Measurements from ENCODE around the gene RBBP8.

DNA sequence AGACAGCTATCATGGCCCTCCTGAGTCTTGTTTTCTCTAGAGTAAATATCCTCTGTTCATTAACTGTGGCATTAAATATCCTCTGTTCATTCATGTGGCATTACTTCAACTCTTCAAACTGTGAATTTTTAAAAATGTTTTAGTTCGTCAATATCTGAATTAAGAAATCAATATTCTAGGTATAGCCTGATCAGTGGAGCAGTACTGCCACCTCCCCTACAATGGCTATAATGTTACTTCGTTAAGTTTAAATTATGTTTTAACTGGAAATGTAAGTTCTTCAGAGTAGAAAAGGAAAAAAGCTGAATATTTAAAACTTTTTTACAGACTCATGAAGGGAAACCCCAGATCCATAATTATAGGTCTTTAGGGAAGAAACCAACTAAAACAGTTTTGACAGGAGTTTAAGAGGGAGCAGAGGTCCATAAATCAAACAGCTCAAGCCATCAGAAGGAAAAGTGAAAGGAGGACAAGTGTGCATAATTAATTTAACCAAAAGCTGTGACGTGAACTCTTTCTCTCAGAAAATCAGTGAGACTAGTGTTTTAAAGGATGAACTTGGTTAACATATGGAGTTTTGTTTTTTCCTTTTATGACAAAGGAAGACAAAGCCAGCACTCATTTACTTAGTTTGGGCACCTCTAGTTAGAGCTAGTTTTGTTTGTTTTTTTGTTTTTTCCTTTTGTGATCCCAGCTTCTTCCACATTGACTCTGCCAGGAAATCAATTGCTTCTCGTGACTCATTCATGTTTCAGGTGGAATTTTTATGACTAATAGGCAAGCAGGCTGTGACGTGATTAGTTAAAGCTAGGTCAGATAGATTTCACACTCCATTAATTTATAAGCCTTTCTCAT lies 44.9 kb downstream of the RBBP8 start:
- TF ChIP-seq CTCF (IDR thresholded peaks at IDR 0.05) (peak in 3 of 7 experiments; percentile 5 to 27 (median 12)), POLR2A (IDR thresholded peaks at IDR 0.05) (no peak)
